WTC11 (cell line): Measurements from ENCODE around the gene LIMS1.

ENCODE experiments used
- FOXP1 ChIP-seq: sonication (generic); formaldehyde crosslinking; IDR thresholded peaks from 2 replicates; pipeline ENCODE4 v1.8.0; 2022; ENCODE audit warnings: missing genetic modification reagents, mild to moderate bottlenecking, moderate library complexity, borderline replicate concordance
- OVOL2 ChIP-seq: fragments of 250-450 bp; sonication (Bioruptor Pico); IDR thresholded peaks from 2 replicates; pipeline ENCODE4 v1.9.0; 2021; ENCODE audit warnings: mild to moderate bottlenecking, borderline replicate concordance
- SMAD3 ChIP-seq: sonication (generic); formaldehyde crosslinking; IDR thresholded peaks from 2 replicates; pipeline ENCODE4 v1.8.0; 2022; ENCODE audit warnings: missing genetic modification reagents, mild to moderate bottlenecking, borderline replicate concordance
- TEAD4 ChIP-seq: sonication (generic); formaldehyde crosslinking; IDR thresholded peaks from 2 replicates; pipeline ENCODE4 v1.8.0; 2022; ENCODE audit warnings: mild to moderate bottlenecking, missing genetic modification reagents
- TF ChIP-seq, protein P1 (sequence below): fragments of 200-600 bp; IDR thresholded peaks from 2 replicates; pipeline ENCODE4 v1.8.0; 2022; ENCODE audit warnings: antibody characterized with exemption
- TF ChIP-seq, protein P2 (sequence below): sonication (generic); formaldehyde crosslinking; IDR thresholded peaks from 2 replicates; pipeline ENCODE4 v1.8.1; 2023; ENCODE audit warnings: mild to moderate bottlenecking, missing genetic modification reagents, moderate library complexity
- TF ChIP-seq, protein P3 (sequence below): sonication (generic); formaldehyde crosslinking; IDR thresholded peaks from 2 replicates; pipeline ENCODE4 v1.8.1; 2022; ENCODE audit warnings: mild to moderate bottlenecking, missing genetic modification reagents, moderate library complexity, borderline replicate concordance
- TF ChIP-seq, protein P4 (sequence below): sonication (generic); formaldehyde crosslinking; IDR thresholded peaks from 2 replicates; pipeline ENCODE4 v1.8.1; 2022; ENCODE audit warnings: missing genetic modification reagents, borderline replicate concordance
- TF ChIP-seq, protein P5 (sequence below): sonication (generic); formaldehyde crosslinking; IDR thresholded peaks from 2 replicates; pipeline ENCODE4 v1.8.0; 2022; ENCODE audit warnings: mild to moderate bottlenecking, missing genetic modification reagents
- TF ChIP-seq, protein P6 (sequence below): sonication (generic); formaldehyde crosslinking; IDR thresholded peaks from 2 replicates; pipeline ENCODE4 v1.8.1; 2022; ENCODE audit warnings: mild to moderate bottlenecking, moderate library complexity, missing genetic modification reagents

DNA sequence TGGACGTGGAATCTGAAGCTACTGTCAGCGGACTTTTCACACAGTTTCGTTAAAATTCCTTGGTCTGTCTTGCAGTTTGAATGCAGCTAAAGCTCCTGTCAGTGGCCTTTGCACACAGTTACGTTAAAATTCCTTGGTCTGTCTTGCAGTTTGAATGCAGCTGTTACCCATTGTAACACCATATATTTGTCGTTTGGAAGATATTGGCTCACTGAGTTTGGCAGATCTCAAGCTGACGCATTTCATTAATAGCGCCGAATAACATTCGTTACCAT is 1.0 kb downstream of the LIMS1 start:
- TF ChIP-seq SMAD3 (CRISPR knock-in tag) (no peak), FOXP1 (no peak), OVOL2 (CRISPR knock-in tag) (no peak), TEAD4 (CRISPR knock-in tag) (no peak)
- TF ChIP-seq, protein P1, sequence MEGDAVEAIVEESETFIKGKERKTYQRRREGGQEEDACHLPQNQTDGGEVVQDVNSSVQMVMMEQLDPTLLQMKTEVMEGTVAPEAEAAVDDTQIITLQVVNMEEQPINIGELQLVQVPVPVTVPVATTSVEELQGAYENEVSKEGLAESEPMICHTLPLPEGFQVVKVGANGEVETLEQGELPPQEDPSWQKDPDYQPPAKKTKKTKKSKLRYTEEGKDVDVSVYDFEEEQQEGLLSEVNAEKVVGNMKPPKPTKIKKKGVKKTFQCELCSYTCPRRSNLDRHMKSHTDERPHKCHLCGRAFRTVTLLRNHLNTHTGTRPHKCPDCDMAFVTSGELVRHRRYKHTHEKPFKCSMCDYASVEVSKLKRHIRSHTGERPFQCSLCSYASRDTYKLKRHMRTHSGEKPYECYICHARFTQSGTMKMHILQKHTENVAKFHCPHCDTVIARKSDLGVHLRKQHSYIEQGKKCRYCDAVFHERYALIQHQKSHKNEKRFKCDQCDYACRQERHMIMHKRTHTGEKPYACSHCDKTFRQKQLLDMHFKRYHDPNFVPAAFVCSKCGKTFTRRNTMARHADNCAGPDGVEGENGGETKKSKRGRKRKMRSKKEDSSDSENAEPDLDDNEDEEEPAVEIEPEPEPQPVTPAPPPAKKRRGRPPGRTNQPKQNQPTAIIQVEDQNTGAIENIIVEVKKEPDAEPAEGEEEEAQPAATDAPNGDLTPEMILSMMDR: no peak
- TF ChIP-seq, protein P2, sequence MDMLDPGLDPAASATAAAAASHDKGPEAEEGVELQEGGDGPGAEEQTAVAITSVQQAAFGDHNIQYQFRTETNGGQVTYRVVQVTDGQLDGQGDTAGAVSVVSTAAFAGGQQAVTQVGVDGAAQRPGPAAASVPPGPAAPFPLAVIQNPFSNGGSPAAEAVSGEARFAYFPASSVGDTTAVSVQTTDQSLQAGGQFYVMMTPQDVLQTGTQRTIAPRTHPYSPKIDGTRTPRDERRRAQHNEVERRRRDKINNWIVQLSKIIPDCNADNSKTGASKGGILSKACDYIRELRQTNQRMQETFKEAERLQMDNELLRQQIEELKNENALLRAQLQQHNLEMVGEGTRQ: no peak
- TF ChIP-seq, protein P3, sequence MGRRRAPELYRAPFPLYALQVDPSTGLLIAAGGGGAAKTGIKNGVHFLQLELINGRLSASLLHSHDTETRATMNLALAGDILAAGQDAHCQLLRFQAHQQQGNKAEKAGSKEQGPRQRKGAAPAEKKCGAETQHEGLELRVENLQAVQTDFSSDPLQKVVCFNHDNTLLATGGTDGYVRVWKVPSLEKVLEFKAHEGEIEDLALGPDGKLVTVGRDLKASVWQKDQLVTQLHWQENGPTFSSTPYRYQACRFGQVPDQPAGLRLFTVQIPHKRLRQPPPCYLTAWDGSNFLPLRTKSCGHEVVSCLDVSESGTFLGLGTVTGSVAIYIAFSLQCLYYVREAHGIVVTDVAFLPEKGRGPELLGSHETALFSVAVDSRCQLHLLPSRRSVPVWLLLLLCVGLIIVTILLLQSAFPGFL (CRISPR knock-in tag): no peak
- TF ChIP-seq, protein P4, sequence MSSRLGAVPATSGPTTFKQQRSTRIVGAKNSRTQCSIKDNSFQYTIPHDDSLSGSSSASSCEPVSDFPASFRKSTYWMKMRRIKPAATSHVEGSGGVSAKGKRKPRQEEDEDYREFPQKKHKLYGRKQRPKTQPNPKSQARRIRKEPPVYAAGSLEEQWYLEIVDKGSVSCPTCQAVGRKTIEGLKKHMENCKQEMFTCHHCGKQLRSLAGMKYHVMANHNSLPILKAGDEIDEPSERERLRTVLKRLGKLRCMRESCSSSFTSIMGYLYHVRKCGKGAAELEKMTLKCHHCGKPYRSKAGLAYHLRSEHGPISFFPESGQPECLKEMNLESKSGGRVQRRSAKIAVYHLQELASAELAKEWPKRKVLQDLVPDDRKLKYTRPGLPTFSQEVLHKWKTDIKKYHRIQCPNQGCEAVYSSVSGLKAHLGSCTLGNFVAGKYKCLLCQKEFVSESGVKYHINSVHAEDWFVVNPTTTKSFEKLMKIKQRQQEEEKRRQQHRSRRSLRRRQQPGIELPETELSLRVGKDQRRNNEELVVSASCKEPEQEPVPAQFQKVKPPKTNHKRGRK (CRISPR knock-in tag): no peak
- TF ChIP-seq, protein P5, sequence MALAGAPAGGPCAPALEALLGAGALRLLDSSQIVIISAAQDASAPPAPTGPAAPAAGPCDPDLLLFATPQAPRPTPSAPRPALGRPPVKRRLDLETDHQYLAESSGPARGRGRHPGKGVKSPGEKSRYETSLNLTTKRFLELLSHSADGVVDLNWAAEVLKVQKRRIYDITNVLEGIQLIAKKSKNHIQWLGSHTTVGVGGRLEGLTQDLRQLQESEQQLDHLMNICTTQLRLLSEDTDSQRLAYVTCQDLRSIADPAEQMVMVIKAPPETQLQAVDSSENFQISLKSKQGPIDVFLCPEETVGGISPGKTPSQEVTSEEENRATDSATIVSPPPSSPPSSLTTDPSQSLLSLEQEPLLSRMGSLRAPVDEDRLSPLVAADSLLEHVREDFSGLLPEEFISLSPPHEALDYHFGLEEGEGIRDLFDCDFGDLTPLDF (CRISPR knock-in tag): no peak
- TF ChIP-seq, protein P6, sequence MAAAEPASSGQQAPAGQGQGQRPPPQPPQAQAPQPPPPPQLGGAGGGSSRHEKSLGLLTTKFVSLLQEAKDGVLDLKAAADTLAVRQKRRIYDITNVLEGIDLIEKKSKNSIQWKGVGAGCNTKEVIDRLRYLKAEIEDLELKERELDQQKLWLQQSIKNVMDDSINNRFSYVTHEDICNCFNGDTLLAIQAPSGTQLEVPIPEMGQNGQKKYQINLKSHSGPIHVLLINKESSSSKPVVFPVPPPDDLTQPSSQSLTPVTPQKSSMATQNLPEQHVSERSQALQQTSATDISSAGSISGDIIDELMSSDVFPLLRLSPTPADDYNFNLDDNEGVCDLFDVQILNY (CRISPR knock-in tag): no peak
